Medulla oblongata (tissue), 1 donor: Measurements from ENCODE around the gene OCLN.
"Not testable (repeated sequence)": the region's sequence is repeated elsewhere in the genome, so short reads cannot be mapped to it uniquely, and the experiment has no call there.

Experiments
- DNase-seq: peaks from one replicate; pipeline ENCODE4 v3.0.0-alpha.2; 2015; ENCODE audit errors: extremely low spot score

The OCLN gene

DNA sequence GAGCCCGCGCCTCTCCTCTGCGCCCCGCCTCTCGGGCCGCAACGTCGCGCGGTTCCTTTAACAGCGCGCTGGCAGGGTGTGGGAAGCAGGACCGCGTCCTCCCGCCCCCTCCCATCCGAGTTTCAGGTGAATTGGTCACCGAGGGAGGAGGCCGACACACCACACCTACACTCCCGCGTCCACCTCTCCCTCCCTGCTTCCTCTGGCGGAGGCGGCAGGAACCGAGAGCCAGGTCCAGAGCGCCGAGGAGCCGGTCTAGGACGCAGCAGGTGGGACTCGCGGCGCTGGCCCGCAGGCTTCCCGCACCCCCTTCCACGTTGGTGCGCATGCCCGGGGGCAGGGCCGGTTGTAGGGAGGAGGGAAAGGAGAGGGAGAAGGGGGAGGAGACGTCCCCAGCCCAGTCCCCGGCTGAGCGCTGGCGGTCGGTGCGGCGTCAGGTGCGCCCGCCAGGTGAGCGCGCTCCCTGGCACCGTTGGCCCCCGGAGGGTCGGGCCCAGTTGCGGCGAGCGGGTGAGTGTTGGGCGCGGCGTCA lies at the start of gene OCLN:
Gene OCLN (plus strand): TSS at position 400 of the 532 bp plus-strand sequence. CDS start 11,455 bp downstream, outside the sequence.
- DNase-seq = no peak

DNA sequence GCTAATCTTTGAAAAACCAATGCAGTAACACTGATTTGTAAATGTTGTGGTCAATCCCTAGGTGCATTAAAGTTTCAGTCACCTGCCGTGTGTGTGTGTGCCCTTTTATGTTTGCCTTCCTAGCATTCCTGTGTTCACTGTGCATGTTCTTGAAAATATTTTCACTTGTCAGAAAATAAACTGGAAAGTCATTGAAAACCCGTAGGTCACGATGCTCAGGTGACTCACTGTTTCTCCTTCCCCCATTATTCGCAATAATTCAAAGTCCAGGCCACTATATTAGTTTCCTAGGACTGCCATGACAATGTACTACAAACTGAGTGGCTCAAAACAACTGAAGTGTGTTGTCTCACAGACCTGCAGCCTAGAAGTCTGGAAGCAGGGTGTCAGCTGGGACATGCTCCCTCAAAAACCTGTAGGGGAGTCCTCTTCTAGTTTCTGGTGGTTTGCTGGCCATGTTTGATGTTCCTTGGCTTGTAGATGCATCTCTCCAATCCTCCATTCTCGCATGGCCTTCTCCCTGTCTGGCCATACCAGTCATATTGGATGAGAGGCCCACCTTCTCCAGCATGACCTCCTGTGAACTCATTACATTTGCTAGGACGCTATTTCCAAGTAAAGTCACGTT lies 48.3 kb upstream of the OCLN start:
- DNase-seq = no peak

DNA sequence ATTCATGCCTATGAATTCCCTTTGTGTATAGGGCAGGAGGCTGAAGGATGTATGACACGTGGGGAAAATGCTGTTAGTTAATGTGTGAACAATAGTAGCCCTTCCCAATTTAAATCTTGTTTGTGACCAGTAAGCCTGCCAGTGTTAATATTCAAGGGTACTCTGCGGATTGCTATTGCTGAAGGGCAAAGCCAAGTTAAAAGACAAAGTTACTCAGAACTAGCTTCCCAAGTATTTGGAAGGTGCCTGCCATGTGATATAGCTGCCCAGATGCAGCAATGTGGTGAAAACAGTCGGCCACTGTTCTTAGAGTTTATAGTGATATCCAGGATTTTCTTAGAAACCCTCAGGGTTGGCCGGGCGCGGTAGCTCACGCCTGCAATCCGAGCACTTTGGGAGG lies 43.1 kb upstream of the OCLN start:
- no peak for DNase-seq

- no peak for DNase-seq
Measured at GRCh38 chr5:69450116-69450515, 42.5 kb upstream of the OCLN start.

DNA sequence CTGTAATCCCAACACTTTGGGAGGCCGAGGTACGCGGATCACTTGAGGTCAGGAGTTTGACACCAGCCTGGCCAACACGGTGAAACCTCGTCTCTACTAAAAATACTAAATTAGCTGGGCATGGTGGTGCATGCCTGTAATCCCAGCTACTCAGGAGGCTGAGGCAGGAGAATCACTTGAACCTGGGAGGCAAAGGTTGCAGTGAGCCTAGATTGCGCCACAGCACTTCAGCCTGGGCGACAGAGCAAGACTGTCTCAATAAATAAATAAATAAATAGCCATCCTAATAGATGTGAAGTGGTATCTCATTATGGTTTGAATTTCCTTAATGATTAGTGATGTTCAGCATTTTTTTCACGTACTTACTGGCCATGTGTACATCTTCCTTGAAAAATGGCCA lies 42.1 kb upstream of the OCLN start:
- not testable (repeated sequence) for DNase-seq

GRCh38 chr5:69451941-69452647 lies 40.5 kb upstream of the OCLN start:
- DNase-seq = no peak

GRCh38 chr5:69453487-69453886 lies 39.1 kb upstream of the OCLN start:
- DNase-seq = not testable (repeated sequence)

DNA sequence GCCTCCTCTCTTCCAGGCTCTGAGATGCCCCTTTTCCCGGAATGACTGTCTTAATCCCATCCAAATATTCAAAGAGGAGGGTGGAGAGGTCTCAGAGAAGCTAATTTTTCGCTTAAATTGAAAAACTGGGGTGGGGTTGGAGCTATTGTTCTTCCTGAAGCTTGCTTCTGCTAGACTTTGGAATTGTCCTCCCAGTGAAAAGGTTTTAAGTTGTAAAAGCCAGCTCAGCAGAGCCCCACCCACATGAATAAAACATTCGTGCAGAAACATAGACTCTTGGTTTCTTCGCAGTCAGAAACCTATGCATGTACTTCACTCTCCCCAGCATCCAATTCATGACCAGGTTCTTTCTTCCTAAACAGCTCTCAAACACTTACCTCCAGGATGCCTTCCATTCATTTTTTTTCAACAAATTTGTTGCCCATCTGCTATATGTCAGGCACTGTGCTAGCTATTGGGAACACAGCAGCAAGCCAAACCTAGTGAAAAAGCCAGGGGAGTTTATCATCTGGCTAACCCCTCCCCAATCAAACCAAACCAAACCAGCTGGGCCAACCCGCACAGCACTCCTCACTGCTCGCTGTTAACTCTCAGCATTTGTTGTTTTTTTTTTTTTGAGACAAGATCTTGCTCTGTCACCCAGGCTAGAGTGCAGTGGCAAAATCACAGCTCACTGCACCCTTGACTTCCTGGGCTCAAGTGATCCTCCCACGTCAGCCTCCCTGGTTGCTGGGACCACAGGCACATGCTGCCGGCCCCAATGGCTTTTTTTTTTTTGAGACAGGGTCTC lies 37.9 kb upstream of the OCLN start:
- DNase-seq = no peak

DNA sequence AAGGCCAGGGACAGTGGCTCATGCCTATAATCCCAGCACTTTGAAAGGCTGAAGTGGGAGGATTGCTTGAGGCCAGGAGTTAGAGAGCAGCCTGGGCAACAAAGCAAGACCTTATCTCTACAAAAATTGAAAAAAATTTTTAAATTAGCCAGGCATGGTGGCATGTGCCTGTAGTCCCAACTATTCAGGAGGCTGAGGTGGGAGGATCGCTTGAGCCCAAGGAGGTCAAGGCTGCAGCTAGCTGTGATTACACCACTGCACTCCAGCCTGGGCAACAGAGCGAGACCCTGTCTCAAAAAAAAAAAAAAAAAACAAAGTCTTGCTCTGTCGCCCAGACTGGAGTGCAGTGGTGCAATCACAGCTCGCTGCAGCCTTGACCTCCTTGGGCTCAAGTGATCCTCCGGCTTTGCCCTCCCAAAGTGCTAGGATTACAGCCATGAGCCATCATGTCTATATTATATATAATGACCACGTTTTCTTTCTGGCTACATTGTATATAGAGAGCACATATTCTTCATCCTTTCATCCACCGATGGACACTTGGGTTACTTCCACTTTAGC lies 37.1 kb upstream of the OCLN start:
- not testable (repeated sequence) for DNase-seq

GRCh38 chr5:69462170-69462569 lies 30.4 kb upstream of the OCLN start:
- no peak for DNase-seq

- DNase-seq = not testable (repeated sequence)
Measured at GRCh38 chr5:69466375-69466774, 26.2 kb upstream of the OCLN start.

DNA sequence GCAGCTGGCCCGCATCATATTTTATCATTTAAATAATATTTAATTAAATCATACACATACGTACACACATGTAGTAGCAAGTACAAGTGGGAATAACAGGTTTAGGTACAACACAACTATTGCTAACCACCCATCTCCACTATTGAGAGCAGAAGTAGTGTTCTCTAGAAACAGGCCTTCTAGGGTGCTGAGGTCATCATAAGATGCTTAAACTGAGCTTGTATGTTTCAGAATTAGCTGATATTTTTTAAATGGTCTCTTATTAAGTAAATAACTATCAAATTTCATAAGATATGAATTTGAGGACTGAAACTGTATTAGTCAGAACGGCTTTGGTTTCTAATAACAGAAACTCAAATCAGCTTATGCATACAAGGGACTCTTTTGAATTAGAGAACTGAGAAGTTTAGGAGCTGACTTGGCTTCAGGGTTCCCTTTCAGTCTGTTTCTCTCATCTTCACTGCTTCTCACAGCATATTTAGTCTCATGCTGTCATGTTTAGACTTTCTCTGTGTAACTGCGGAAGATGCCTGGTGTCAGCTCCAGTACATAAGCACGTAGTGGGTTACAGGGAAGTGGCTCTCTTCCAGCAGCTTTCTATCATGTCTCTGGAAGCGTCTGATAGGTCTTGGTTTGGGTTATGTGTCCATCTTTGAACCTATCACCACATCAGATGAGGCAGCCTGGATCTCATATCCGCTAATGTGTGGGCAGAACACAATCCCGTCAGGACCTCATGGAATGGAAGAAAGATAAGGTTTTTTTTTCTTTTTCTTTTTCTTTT lies 25.0 kb upstream of the OCLN start:
- no peak for DNase-seq

GRCh38 chr5:69468631-69469030 lies 24.0 kb upstream of the OCLN start:
- DNase-seq = no peak

DNA sequence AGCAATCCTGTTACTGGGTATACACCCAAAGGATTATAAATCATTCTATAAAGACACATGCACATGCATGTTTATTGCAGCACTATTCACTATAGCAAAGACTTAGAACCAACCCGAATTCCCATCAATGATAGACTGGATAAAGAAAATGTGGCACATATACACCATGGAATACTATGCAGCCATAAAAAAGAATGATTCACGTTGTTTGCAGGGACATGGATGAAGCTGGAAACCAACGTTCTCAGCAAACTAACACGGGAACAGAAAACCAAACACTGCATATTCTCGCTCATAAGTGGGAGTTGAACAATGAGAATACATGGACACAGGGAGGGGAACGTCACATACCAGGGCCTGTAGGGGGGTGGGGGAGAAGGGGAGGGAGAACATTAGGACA lies 21.1 kb upstream of the OCLN start:
- DNase-seq = not testable (repeated sequence)

DNA sequence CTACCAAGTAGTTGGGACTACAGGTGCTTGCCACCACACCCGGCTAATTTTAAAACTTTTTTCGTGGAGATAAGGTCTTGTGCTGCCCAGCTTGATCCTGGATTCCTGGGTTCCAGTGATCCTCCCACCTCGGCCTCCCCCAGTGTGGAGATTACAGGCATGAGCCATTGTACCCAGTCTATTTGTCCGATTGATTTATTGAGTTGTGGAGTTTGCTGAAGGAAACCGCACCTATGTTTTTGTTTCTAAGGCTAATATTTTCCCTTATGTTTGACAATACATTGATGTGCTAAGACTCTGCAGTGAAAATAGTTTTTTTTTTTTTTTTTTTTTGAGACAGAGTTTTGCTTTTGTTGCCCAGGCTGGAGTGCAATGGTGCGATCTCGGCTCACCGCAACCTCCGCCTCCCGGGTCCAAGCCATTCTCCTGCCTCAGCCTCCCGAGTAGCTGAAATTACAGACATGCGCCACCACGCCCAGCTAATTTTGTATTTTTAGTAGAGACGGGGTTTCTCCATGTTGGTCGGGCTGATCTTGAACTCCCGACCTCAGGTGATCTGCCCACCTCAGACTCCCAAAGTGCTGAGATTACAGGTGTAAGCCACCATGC lies 20.0 kb upstream of the OCLN start:
- not testable (repeated sequence) for DNase-seq

DNA sequence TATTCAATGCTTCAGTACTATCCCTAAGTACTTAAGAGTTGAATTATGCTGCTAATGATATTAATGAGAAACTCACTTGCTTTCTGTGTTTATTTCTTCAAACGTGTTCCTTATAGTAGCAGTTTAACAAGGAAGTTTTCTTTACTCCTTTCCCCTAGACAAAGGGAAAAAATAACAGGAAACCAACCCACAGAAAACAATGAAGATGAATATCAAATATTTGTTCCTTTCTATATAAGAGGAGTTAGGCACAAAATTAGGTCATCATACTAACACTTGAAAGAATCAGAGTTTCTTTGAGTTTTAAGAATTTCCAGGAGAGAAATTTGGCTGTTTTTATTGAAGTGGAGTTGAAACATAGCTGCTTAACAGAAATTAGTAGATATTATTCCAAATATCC lies 15.4 kb upstream of the OCLN start:
- no peak for DNase-seq

DNA sequence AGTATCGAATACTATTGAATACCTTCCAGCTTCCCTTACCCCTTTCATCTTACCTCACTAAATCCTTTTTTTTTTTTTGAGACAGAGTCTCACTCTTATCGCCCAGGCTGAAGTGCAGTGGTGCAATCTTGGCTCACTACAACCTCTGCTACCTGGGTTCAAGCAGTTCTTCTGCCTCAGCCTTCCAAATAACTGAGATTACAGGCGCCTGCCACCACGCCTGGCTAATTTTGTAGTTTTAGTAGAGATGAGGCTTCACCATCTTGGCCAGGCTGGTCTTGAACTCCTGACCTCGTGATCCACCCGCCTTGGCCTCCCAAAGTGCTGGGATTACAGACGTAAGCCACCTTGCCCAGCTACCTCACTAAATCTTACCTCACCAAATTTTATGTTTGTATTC lies 14.3 kb upstream of the OCLN start:
- DNase-seq = not testable (repeated sequence)

DNA sequence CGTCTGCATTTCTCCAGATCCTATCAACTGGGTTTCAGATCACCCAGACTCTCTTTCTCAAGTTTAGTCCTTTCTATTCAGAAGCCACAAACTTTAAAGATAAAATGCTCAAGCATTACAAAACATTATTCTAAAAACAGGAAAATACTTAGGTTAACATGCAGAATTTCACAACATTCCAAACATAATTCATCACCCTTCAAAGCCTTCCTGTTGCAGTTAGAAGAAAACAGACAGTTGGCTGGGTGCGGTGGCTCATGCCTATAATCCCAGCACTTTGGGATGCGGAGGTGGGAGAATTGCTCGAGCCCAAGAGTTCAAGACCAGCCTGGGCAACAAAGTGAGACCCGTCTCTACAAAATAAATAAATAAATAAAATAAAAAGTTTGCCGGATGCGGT lies 7.7 kb upstream of the OCLN start:
- no peak for DNase-seq

GRCh38 chr5:69485471-69485870 lies 7.1 kb upstream of the OCLN start:
- DNase-seq = no peak

DNA sequence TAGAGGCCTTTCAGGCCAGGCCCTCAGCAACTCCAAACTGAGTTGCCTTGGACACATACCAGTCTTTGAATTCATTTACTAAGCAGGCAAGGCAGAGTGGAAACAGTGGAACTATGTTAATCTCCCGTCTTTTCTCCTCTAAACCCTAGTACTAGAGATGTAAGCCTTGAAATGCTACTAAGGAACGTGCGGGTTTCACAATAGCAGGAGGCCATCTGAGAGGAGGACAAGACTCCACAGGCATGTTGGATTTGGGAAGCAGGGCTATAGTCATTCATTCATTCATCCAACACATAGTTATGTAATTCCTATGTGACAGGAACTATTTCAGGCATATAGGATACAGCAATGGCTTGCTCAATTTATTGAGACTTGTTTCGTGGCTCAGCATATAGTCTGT lies 3.3 kb upstream of the OCLN start:
- no peak for DNase-seq

- no peak for DNase-seq
Measured at GRCh38 chr5:69491027-69491426, 1.6 kb upstream of the OCLN start.
